IMR-90 (cell line): Measurements from ENCODE around the gene ZNF768. TPM values are rescaled to one million over a fixed set of nuclear protein-coding genes. Genes with fewer than 3 reads are reported as not detected.
A peak's percentile ranks its signal among the peaks of the same experiment; 100 is the strongest.

ENCODE experiments used
- ATAC-seq: fragments of 200-7000 bp; cut with Tn5 transposase; 2 replicates; pipeline ENCODE4 v1.9.1; 2020; ENCODE audit warnings: low read depth, mild to moderate bottlenecking, moderate library complexity
- BruUV-seq: library from RNA; stranded (reverse); fragments of 400-500 nt; replicated peaks from 2 replicates; lab custom pipeline; 2021; lab: Mats Ljungman, UMichigan
- CTCF ChIA-PET: fragments of 300-600 bp; formaldehyde crosslinking; extraction: SDS; loops from one replicate; lab custom pipeline; 2021; ENCODE audit warnings: antibody characterized with exemption; lab: Yijun Ruan, JAX
- POLR2A ChIA-PET: fragments of 300-600 bp; sonication (Branson Sonifier 250); formaldehyde crosslinking; loops from one replicate; lab custom pipeline; 2022; ENCODE audit warnings: antibody characterized with exemption; ENCODE audit not compliant: unreplicated experiment; lab: Charles Lee
- DNase-seq: peaks from one replicate; pipeline ENCODE4 v3.0.0; 2013
- H2AFZ ChIP-seq: replicated peaks from 2 replicates; pipeline ENCODE3; 2013; ENCODE audit warnings: low read length, mild to moderate bottlenecking; ENCODE audit not compliant: poor library complexity
- H2AK5ac ChIP-seq: 2 replicates; pipeline ENCODE4 v1.6.1; 2013; ENCODE audit warnings: low read depth, low read length, inconsistent platforms
- H2AK9ac ChIP-seq: replicated peaks from 2 replicates; pipeline ENCODE3; 2013; ENCODE audit warnings: mild to moderate bottlenecking, low read depth, low read length, moderate library complexity; ENCODE audit not compliant: poor library complexity
- H2BK120ac ChIP-seq: 2 replicates; pipeline ENCODE4 v1.6.1; 2013; ENCODE audit warnings: low read depth, low read length, inconsistent platforms
- H2BK15ac ChIP-seq: 3 replicates; pipeline ENCODE4 v1.6.1; 2013; ENCODE audit warnings: low read depth, low read length, inconsistent platforms
- H2BK20ac ChIP-seq: 2 replicates; pipeline ENCODE4 v1.6.1; 2013; ENCODE audit warnings: low read depth, mild to moderate bottlenecking, inconsistent platforms, low read length, moderate library complexity
- H2BK5ac ChIP-seq: 2 replicates; pipeline ENCODE4 v1.6.1; 2013; ENCODE audit warnings: mild to moderate bottlenecking, low read depth, low read length, inconsistent platforms; ENCODE audit not compliant: poor library complexity, severe bottlenecking
- H3K14ac ChIP-seq: replicated peaks from 2 replicates; pipeline ENCODE4 v1.6.1; 2013; ENCODE audit warnings: low read depth, low read length, inconsistent platforms
- H3K18ac ChIP-seq: 2 replicates; pipeline ENCODE4 v1.6.1; 2013; ENCODE audit warnings: low read depth, low read length, control low read depth
- H3K23ac ChIP-seq: 2 replicates; pipeline ENCODE4 v1.6.1; 2013; ENCODE audit warnings: low read depth, low read length, inconsistent platforms
- H3K27ac ChIP-seq: 2 replicates; pipeline ENCODE4 v1.5.1; 2013; ENCODE audit warnings: mild to moderate bottlenecking, control low read depth, low read length; ENCODE audit not compliant: insufficient read depth
- H3K27me3 ChIP-seq: 2 replicates; pipeline ENCODE4 v1.6.1; 2013; ENCODE audit warnings: low read length; ENCODE audit not compliant: control insufficient read depth, insufficient read depth
- H3K36me3 ChIP-seq: 2 replicates; pipeline ENCODE4 v1.6.1; 2013; ENCODE audit warnings: low read length, mixed read lengths; ENCODE audit not compliant: control insufficient read depth, insufficient read depth
- H3K4ac ChIP-seq: 2 replicates; pipeline ENCODE4 v1.6.1; 2013; ENCODE audit warnings: low read depth, low read length, inconsistent platforms
- H3K4me1 ChIP-seq: 2 replicates; pipeline ENCODE4 v1.6.1; 2013; ENCODE audit warnings: low read length, mixed read lengths; ENCODE audit not compliant: control insufficient read depth, insufficient read depth
- H3K4me2 ChIP-seq: 2 replicates; pipeline ENCODE4 v1.6.1; 2013; ENCODE audit warnings: low read depth, mild to moderate bottlenecking, control low read depth, low read length, moderate library complexity
- H3K4me3 ChIP-seq: 2 replicates; pipeline ENCODE4 v1.5.1; 2013; ENCODE audit warnings: low read depth, mild to moderate bottlenecking, control low read depth, low read length, moderate library complexity; ENCODE audit not compliant: insufficient read depth
- H3K56ac ChIP-seq: 2 replicates; pipeline ENCODE4 v1.6.1; 2013; ENCODE audit warnings: low read length, inconsistent platforms; ENCODE audit not compliant: insufficient read depth; ENCODE audit errors: extremely low read depth
- H3K79me1 ChIP-seq, 2 experiments: 2 replicates each; pipeline ENCODE4 v1.6.1; 2013; ENCODE audit warnings: low read length in 2 of 2, inconsistent platforms in 1 of 2, low read depth in 1 of 2
- H3K9ac ChIP-seq: 2 replicates; pipeline ENCODE4 v1.6.1; 2013; ENCODE audit warnings: low read depth, low read length, control low read depth
- H3K9me1 ChIP-seq: 2 replicates; pipeline ENCODE4 v1.6.1; 2013; ENCODE audit warnings: low read length, inconsistent platforms; ENCODE audit not compliant: insufficient read depth
- H3K9me3 ChIP-seq: 2 replicates; pipeline ENCODE4 v1.6.1; 2013; ENCODE audit warnings: low read length; ENCODE audit not compliant: control insufficient read depth, insufficient read depth
- H4K20me1 ChIP-seq: 2 replicates; pipeline ENCODE4 v1.6.1; 2013; ENCODE audit warnings: low read length, inconsistent platforms; ENCODE audit not compliant: insufficient read depth
- H4K5ac ChIP-seq: 2 replicates; pipeline ENCODE4 v1.6.1; 2013; ENCODE audit warnings: mild to moderate bottlenecking, low read depth, low read length, control low read depth
- H4K8ac ChIP-seq, 2 experiments: 2 replicates each; pipeline ENCODE4 v1.6.1; 2013; ENCODE audit warnings: low read depth in 2 of 2, low read length in 2 of 2, control low read depth in 1 of 2, inconsistent platforms in 1 of 2
- H4K91ac ChIP-seq: 2 replicates; pipeline ENCODE4 v1.6.1; 2013; ENCODE audit warnings: low read depth, low read length, inconsistent platforms; ENCODE audit not compliant: insufficient read depth
- CEBPB ChIP-seq: IDR thresholded peaks from 2 replicates; pipeline ENCODE4 v1.6.1; 2012; ENCODE audit warnings: low read depth, low read length, improper control_type of control experiment
- MAZ ChIP-seq: IDR thresholded peaks from 2 replicates; pipeline ENCODE4 v1.6.1; 2012; ENCODE audit warnings: low read depth, mild to moderate bottlenecking, low read length, improper control_type of control experiment, moderate library complexity, borderline replicate concordance
- MXI1 ChIP-seq: IDR thresholded peaks from 2 replicates; pipeline ENCODE4 v1.6.1; 2012; ENCODE audit warnings: low read depth, mild to moderate bottlenecking, low read length, moderate library complexity, borderline replicate concordance
- RAD21 ChIP-seq: IDR thresholded peaks from 2 replicates; pipeline ENCODE4 v1.6.1; 2012; ENCODE audit warnings: low read length, improper control_type of control experiment
- RCOR1 ChIP-seq: IDR thresholded peaks from 2 replicates; pipeline ENCODE4 v1.6.1; 2012; ENCODE audit warnings: mild to moderate bottlenecking, low read length, improper control_type of control experiment; ENCODE audit not compliant: insufficient replicate concordance
- WGBS, 2 experiments: methylation state at CpG; one replicate each; pipeline versions ENCODE4 v1.1.5 to v1.1.7; 2013; ENCODE audit warnings: missing lambda C conversion rate in 2 of 2; ENCODE audit not compliant: insufficient read length in 1 of 2; ENCODE audit errors: extremely low coverage in 2 of 2; 5-methylcytosine and 5-hydroxymethylcytosine counted together
- dilution Hi-C: fragments of 300-500 bp; cut with HindIII; formaldehyde crosslinking; loops from one replicate; pipeline ENCODE4 v1.14.3; 2018; ENCODE audit warnings: low sequenced_read_pairs; ENCODE audit not compliant: unreplicated experiment
- in situ Hi-C: fragments of 300-500 bp; cut with MboI; formaldehyde crosslinking; loops from 3 replicates; pipeline ENCODE4 v1.14.3; 2019; ENCODE audit warnings: low sequenced_read_pairs, inconsistent platforms, mixed read lengths
- intact Hi-C: fragments of 100-400 bp; cut with micrococcal nuclease; formaldehyde crosslinking; loops from 2 replicates; pipeline ENCODE4 v1.10.0; 2022
- polyA plus RNA-seq, 3 experiments: library from polyadenylated mRNA; depleted of rRNA; stranded (reverse); fragments of >200 nt; gene quantifications; 2 replicates each; pipeline ENCODE4 v1.2.3, GENCODE V29; 2012; ENCODE audit warnings: low replicate concordance in 1 of 3
- total RNA-seq: library from RNA; depleted of rRNA; stranded (reverse); fragments of >200 nt; gene quantifications from 2 replicates; pipeline ENCODE4 v1.2.3, GENCODE V29; 2012

The ZNF768 gene
- total and polyA plus RNA-seq, 2 of the 4 experiments (the other 2 are of a cell fraction) = 9.3 to 22.1 TPM

GRCh38 chr16:30533146-30533522 is 6.8 kb upstream of the ZNF768 start:
- Histone ChIP-seq H3K79me1 (peaks cover 6 to 31% of the 10 kb centered on the region in 2 experiments), H3K56ac (no peak overlapping the region), H2BK15ac (no peak overlapping the region), H3K9me1 (peaks cover 10% of the 10 kb centered on the region; the same call in 1 of the 2 replicates), H3K9me3 (no peaks in the 10 kb centered on the region), H4K20me1 (no peaks in the 10 kb centered on the region), H3K23ac (no peak overlapping the region), H3K14ac (no peak overlapping the region), H2AK5ac (no peak overlapping the region), H4K5ac (no peak overlapping the region), H3K27me3 (no peaks in the 10 kb centered on the region), H4K8ac (no peak overlapping the region), H4K91ac (no peak overlapping the region), H2BK5ac (no peak overlapping the region), H2AFZ (peak overlapping the region; percentile 19), H3K4me2 (no peak overlapping the region), H2BK20ac (no peak overlapping the region), H3K18ac (no peak overlapping the region), H3K4ac (no peak overlapping the region), H3K27ac (no peak overlapping the region), H3K4me3 (no peak overlapping the region), H3K4me1 (peaks cover 8% of the 10 kb centered on the region), H2AK9ac (peak overlapping the region; percentile 8), H2BK120ac (no peak overlapping the region), H3K36me3 (peaks cover 5% of the 10 kb centered on the region; the same call in 1 of the 2 replicates), H3K9ac (no peak overlapping the region)
- in situ Hi-C loops = no loop called here
- 75% methylated on average over 10 of the region's 11 CpGs; no CpG with 5 or more reads in 1 of the 2 experiments for WGBS, 2 experiments
- intact Hi-C loops = no loop called here
- no TSS peak for BruUV-seq
- ChIA-PET POLR2A (no interaction called here), CTCF (interaction anchor here (0.6 kb wide), 1 partner anchor 567 kb away, joined by 3 read pairs; no protein-coding TSS in a partner anchor)
- dilution Hi-C loops = no loop called here
- no peak for TF ChIP-seq RCOR1
- no peak for TF ChIP-seq RAD21
- no peak for TF ChIP-seq MAZ
- TF ChIP-seq MXI1 = no peak
- no peak for TF ChIP-seq CEBPB
- ATAC-seq (no peak), DNase-seq (no peak)
